ENCODE data around the gene ARID4B.
"Not testable (repeated sequence)": the region's sequence is repeated elsewhere in the genome, so short reads cannot be mapped to it uniquely, and the experiment has no call there.

ARID4B gene

DNA sequence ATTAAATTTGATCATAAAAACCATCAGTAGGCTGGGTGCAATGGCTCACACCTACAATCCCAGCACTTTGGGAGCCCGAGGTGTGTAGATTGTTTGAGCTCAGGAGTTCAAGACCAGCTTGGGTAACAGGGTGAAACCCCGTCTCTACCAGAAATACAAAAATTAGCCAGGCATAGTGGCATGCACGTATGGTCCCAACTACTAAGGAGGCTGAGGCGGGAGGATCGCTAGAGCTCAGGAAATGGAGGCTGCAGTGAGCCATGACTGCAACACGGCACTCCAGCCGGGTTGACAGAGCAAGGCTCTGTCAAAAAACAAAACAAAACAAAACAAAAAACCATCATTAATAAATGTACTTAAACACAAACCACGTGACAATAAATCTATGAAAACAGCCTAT, 61.0 kb downstream of the ARID4B start:
- Histone ChIP-seq H3K4me2 (no peak overlapping the region), H3K4me1 (peaks cover 8 to 43% (median 23%) of the 10 kb centered on the region in 10 experiments), H3K36me3 (peaks cover 0 to 8% (median 0%) of the 10 kb centered on the region in 11 experiments; a peak in 4 of 22 replicates), H3K27ac (no peak overlapping the region), H3K9me3 (replicated peaks in 1 of 11) (peaks cover 0 to 11% (median 4%) of the 10 kb centered on the region in 11 experiments; a peak in 8 of 22 replicates), H3K4me3 (no peak overlapping the region), H4K20me1 (peaks cover 71 to 100% (median 99%) of the 10 kb centered on the region in 11 experiments), H3K27me3 (no peaks in the 10 kb centered on the region), H3K9ac (no peak overlapping the region)
- no peak for TF ChIP-seq Cebpa-rat (IDR thresholded peaks at IDR 0.05)

DNA sequence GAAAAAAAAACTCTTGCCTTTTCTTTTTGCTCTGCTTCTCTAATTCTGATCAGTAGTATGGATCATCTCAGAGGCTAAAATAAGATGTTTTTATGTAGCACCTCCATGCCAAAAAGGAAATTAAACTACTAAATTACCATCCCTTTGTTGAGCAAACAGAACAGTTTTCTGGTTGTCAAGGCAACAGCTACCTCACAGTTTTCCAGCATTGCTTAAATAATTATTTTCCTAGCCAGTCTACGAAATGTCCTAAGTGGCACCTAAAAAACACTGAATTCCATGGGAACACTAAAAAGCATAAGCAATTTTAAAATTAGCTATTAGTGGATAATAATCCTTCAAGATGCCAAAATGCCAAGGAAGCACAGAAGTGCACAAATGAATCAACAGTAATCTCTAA, 61.7 kb downstream of the ARID4B start:
- Histone ChIP-seq H3K4me2 (no peak overlapping the region), H3K9ac (no peak overlapping the region), H3K27me3 (no peaks in the 10 kb centered on the region), H3K4me3 (no peak overlapping the region), H3K9me3 (replicated peaks in 1 of 11) (peaks cover 0 to 11% (median 4%) of the 10 kb centered on the region in 11 experiments; a peak in 8 of 22 replicates), H3K36me3 (peaks cover 0 to 8% (median 0%) of the 10 kb centered on the region in 11 experiments; a peak in 4 of 22 replicates), H4K20me1 (peaks cover 71 to 100% (median 99%) of the 10 kb centered on the region in 11 experiments), H3K27ac (no peak overlapping the region), H3K4me1 (peaks cover 8 to 43% (median 23%) of the 10 kb centered on the region in 10 experiments)
- no peak for TF ChIP-seq Cebpa-rat (IDR thresholded peaks at IDR 0.05)

DNA sequence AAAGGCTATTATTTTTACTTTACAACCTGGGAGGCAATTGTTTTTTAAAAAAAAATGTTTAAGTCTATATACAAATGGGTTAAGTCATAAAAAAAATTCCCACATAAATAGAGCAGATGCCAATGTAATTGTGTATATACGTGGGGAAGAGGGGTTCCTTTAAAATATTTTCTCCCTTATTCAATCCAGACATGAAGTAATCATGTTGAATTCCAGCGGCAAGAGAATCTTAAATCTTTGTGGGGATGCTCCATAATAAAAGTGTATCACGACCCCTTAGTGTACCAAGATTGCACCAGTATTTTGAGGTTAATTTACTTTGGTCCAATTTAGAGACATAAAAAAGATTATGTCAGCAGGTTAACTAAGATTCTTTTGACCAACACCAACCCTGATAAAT, 62.1 kb downstream of the ARID4B start:
- Histone ChIP-seq H3K4me2 (no peak overlapping the region), H3K9me3 (replicated peaks in 1 of 11) (peaks cover 0 to 11% (median 4%) of the 10 kb centered on the region in 11 experiments; a peak in 8 of 22 replicates), H3K36me3 (peaks cover 0 to 8% (median 0%) of the 10 kb centered on the region in 11 experiments; a peak in 4 of 22 replicates), H3K9ac (no peak overlapping the region), H3K4me1 (peaks cover 3 to 43% (median 21%) of the 10 kb centered on the region in 10 experiments; a peak in 19 of 20 replicates), H3K27ac (no peak overlapping the region), H3K4me3 (no peak overlapping the region), H4K20me1 (peaks cover 71 to 100% (median 99%) of the 10 kb centered on the region in 11 experiments), H3K27me3 (no peaks in the 10 kb centered on the region)
- TF ChIP-seq Cebpa-rat (IDR thresholded peaks at IDR 0.05), result no peak

DNA sequence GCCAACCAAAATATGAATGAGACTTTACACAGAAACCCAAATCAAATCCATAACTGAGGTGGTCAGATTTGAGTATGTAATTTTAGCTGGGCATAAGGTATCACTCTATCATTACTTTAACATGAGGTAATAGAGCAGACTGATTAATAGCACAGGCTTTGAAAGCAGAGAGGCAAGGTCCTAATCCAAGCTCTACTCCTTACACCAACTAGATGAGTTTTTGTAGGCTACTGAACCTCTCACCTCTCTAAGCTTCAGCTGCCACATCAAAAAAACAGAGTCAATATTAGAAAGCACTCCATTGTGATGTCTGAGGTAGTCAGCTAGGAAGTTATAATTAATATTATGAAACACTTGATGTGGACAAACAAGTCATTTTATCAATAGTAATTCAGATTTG, 63.7 kb downstream of the ARID4B start:
- Histone ChIP-seq H3K4me3 (no peak overlapping the region), H3K4me2 (peak overlapping the region in 6 of 11 experiments; percentile 0 to 35 (median 6); a peak in 7 of 22 replicates), H3K9me3 (replicated peaks in 1 of 11) (peaks cover 0 to 11% (median 4%) of the 10 kb centered on the region in 11 experiments; a peak in 8 of 22 replicates), H3K4me1 (peaks cover 8 to 40% (median 25%) of the 10 kb centered on the region in 10 experiments), H3K36me3 (peaks cover 3 to 22% (median 12%) of the 10 kb centered on the region in 11 experiments; a peak in 21 of 22 replicates), H3K9ac (no peak overlapping the region), H4K20me1 (peaks cover 66 to 100% (median 98%) of the 10 kb centered on the region in 11 experiments), H3K27me3 (no peaks in the 10 kb centered on the region), H3K27ac (no peak overlapping the region)
- TF ChIP-seq Cebpa-rat (IDR thresholded peaks at IDR 0.05), result no peak

DNA sequence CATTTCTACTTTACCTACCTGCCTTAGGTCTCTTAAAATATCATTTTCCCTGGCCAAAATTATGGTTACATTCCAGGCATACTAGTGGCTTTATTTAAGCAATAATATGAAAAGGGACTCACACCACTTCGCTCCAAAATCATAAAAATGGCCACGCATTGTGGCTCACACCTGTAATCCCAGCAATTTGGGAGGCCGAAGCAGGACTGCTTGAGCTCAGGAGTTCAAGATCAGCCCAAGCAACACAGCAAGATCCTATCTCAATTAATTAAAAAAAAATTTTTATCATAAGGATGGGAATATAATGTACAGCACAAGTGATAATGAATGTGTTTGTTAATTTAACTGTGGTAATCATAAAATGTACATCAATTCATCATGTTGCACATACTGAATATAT, 65.4 kb downstream of the ARID4B start:
- H3K4me2 ChIP-seq, result no peak overlapping the region
- peaks cover 18 to 31% (median 28%) of the 10 kb centered on the region in 11 experiments for H3K36me3 ChIP-seq
- peaks cover 63 to 100% (median 95%) of the 10 kb centered on the region in 11 experiments; a peak in 21 of 22 replicates for H4K20me1 ChIP-seq
- no peak for TF ChIP-seq Cebpa-rat (IDR thresholded peaks at IDR 0.05)
- no peak overlapping the region for H3K4me3 ChIP-seq
- no peaks in the 10 kb centered on the region for H3K27me3 ChIP-seq
- H3K4me1 ChIP-seq, result peaks cover 12 to 32% (median 27%) of the 10 kb centered on the region in 10 experiments
- H3K9me3 ChIP-seq (replicated peaks in 1 of 11), result peaks cover 0 to 2% (median 0%) of the 10 kb centered on the region in 11 experiments; a peak in 1 of 22 replicates
- no peak overlapping the region for H3K27ac ChIP-seq
- no peak overlapping the region for H3K9ac ChIP-seq

DNA sequence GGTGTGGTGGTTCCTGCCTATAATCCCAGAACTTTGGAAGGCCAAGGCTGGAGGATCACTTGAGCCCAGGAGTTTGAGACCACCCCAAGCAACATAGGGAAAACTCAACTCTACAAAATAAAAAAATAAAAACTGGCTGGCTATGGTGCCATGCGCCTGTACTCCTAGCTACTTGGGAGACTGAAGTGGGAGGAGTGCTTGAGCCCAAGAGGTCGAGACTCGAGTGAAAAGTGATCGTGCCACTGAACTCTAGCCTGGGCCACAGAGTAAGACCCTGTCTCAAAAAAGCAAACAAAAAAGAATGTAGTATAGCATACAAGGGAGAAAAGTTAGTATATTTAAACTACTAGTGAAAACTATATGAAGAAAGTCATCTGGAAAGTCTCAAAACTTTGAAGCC, 66.7 kb downstream of the ARID4B start:
- H4K20me1 ChIP-seq, result peaks cover 66 to 100% (median 91%) of the 10 kb centered on the region in 11 experiments; a peak in 21 of 22 replicates
- no peaks in the 10 kb centered on the region for H3K27me3 ChIP-seq
- peaks cover 24 to 41% (median 36%) of the 10 kb centered on the region in 11 experiments for H3K36me3 ChIP-seq
- H3K9me3 ChIP-seq (replicated peaks in 1 of 11), result no peaks in the 10 kb centered on the region
- no peak for TF ChIP-seq Cebpa-rat (IDR thresholded peaks at IDR 0.05)
- no peak overlapping the region for H3K4me2 ChIP-seq
- H3K27ac ChIP-seq, result no peak overlapping the region
- no peak overlapping the region for H3K4me3 ChIP-seq
- no peak overlapping the region for H3K9ac ChIP-seq
- H3K4me1 ChIP-seq, result peaks cover 12 to 35% (median 24%) of the 10 kb centered on the region in 10 experiments

DNA sequence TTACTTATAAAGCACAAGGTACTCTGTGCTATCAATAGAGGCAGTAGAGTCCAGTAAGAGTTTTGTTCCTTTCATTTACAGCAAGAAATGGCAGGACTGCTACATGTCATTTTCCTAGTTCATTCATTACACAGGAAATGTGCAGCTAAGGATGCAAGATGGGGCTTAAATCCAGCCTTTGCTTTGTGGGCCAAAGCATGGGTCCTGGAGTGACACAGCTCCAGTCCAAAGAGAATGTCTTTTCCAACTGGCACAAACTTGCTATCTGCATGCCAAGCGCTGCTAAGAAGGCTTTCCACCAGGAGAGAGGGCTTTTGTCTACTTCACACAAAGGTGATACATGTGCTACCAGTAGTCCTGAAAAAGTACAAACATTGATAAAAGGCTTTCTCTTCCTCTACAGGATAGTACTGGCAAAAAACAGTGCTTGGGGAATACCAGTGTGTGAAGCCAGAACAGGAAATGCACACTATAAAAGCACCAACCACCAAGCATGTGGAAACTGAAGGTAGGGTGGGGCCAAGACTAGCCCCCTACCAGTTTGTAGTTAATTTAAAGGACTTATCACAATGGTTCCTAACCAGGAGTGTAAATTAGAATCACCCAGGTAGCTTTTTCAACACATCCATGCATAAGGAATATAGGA, 68.7 kb downstream of the ARID4B start:
- no peak overlapping the region for H3K27ac ChIP-seq

DNA sequence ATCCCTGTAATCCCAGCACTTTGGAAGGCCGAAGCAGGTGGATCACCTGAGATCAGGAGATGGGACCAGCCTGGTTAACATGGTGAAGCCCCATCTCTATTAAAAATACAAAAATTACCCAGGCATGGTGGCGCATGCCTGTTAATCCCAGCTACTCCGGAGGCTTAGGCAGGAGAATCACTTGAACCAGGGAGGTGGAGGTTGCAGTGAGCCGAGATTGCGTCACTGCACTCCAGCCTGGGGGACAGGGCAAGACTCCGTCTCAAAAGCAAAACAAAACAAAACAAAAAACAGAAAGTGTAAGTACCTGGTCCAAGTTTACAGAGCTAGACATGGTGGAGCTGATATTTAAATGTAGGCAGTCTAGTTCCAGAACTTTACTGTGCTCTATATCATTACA, 69.9 kb downstream of the ARID4B start:
- not testable (repeated sequence) for H3K4me3 ChIP-seq; H3K27ac ChIP-seq; H3K27me3 ChIP-seq; H3K9ac ChIP-seq; H3K4me2 ChIP-seq; H3K9me3 ChIP-seq (replicated peaks in 1 of 11)
- peaks cover 9 to 32% (median 15%) of the 10 kb centered on the region in 10 experiments for H3K4me1 ChIP-seq
- H4K20me1 ChIP-seq, result peaks cover 44 to 92% (median 67%) of the 10 kb centered on the region in 11 experiments; a peak in 21 of 22 replicates
- TF ChIP-seq Cebpa-rat (IDR thresholded peaks at IDR 0.05), result peak in 4 of 11 experiments; percentile 12 to 50 (median 16); a peak in 3 of 22 replicates
- H3K36me3 ChIP-seq, result peaks cover 24 to 48% (median 37%) of the 10 kb centered on the region in 11 experiments

More for the DNA sequence above, 68.7 kb downstream of the ARID4B start:
- Histone ChIP-seq H4K20me1 (peaks cover 51 to 93% (median 79%) of the 10 kb centered on the region in 11 experiments; a peak in 21 of 22 replicates), H3K4me1 (peaks cover 9 to 29% (median 17%) of the 10 kb centered on the region in 10 experiments), H3K4me2 (peak overlapping the region; percentile 15 to 47 (median 32); a peak in 16 of 22 replicates), H3K9me3 (replicated peaks in 1 of 11) (no peaks in the 10 kb centered on the region), H3K4me3 (no peak overlapping the region), H3K27me3 (no peaks in the 10 kb centered on the region), H3K36me3 (peaks cover 24 to 48% (median 37%) of the 10 kb centered on the region in 11 experiments), H3K9ac (no peak overlapping the region)
- no peak for TF ChIP-seq Cebpa-rat (IDR thresholded peaks at IDR 0.05)

DNA sequence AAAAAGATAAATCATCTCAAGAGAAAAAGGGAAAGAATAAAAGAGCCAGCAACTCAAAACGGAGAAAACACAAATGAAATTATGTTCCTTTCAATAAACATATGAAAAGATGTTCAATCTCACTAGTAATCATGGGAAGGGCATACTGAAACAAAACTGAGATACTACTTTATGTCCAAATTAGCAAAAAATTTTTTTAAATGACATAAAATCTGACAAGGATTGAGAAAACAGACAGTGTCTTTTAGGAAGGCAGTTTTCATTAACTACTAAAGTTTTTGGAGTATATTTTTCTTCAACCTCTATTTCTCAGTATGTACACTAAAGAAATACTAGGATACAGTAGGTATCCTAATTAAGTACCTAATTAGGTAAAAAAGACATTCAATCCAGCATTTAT, 73.3 kb downstream of the ARID4B start:
- no peak for TF ChIP-seq Cebpa-rat (IDR thresholded peaks at IDR 0.05)

More for the DNA sequence above, 73.3 kb downstream of the ARID4B start:
- Histone ChIP-seq H3K4me2 (no peak overlapping the region), H3K27ac (no peak overlapping the region), H3K9me3 (replicated peaks in 1 of 11) (no peaks in the 10 kb centered on the region), H3K4me1 (peaks cover 7 to 24% (median 8%) of the 10 kb centered on the region in 10 experiments), H3K4me3 (no peak overlapping the region), H3K27me3 (no peaks in the 10 kb centered on the region), H3K36me3 (peaks cover 44 to 67% (median 55%) of the 10 kb centered on the region in 11 experiments), H3K9ac (no peak overlapping the region), H4K20me1 (peaks cover 24 to 84% (median 35%) of the 10 kb centered on the region in 11 experiments; a peak in 21 of 22 replicates)
